ENCODE measurements around the gene CIT.

CIT gene

DNA sequence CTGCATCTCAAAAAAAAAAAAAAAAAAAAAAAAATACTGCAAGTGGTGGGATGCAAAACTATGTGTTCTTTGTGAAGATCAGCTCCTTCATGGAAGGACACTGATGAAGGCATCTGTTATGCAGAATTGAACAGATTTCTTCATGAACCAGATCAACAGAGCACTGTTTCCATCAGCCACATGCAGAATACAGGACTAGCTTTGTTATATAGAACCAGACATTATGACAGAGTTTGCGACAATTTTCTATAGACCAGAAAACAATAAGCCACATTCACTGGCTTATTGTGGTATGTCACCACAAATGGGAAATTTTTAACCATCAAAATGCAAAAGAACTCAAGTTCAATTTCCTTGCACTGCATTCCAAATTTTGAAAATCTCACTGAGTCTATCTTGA is 34.7 kb downstream of the CIT start:
- DNase-seq, result no peak

DNA sequence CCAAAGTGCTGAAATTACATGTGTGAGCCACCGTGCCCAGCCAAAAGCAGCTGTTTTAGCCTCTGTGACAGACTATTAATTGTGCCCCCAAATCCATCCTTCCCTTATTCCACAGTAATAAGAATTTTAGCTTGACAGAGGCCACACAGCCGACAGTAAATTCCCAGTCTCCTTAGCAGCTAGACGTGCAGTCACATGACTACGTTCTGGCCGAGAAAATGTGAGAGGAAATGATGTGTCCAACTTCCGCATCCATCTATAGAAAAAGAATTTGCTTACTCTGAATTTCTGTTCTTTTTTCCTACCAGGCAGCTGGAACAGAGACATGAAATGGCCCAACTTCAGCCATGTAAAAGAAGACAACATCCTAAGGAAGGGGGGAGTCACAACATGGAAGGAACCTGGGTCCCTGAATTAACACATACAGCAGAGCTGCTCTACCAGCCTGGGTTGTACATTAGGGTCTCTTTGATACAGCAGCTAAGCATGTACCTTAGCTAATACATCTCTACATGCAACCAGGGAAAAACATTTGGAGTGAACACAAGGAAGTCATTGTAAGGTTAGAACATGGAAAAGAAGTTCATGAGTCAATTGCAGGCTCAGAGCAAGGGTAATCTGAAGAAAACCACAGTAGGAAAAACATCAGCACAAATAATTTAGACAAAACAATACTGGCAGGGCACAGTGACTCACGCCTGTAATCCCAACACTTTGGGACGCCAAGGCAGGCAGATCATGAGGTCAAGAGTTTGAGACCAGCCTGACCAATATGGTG is 35.5 kb downstream of the CIT start:
- no peak for DNase-seq

DNA sequence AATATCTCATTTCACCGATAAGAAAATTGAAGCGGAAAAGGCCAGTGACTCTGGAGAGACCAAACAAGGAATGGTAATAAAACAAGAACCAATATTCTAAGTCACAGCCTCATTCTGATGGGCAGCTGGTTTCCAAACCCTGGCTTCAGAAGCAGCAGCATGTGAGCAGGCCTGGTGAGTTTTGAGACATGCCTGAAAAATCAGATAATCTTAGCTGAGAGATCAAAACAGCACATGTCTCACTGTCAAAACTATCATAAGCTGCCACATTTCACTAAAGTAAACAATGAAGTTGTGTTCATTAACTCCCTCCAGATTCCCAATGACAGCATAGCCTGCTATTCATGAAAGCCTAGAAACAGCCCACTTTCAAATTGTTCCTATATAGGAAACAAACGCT is 36.5 kb downstream of the CIT start:
- no peak for DNase-seq

DNA sequence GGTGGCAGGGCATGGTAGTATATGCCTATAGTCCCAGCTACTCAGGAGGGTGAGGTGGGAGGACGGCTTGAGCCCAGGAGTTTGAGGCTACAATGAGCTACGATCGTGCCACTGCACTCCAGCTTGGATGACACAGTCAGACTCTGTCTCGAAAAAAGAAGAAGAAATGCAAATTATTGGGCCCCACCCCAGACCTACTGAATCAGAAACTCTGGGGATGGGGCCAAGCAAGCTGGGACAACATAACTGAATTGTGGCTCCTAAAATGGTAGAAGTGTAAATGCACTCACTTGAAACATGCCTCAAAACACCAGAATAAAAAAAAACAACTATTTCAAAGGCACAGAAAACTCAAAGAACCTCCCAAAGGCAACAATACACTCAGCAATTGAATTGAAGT is 37.0 kb downstream of the CIT start:
- DNase-seq, result no peak

DNA sequence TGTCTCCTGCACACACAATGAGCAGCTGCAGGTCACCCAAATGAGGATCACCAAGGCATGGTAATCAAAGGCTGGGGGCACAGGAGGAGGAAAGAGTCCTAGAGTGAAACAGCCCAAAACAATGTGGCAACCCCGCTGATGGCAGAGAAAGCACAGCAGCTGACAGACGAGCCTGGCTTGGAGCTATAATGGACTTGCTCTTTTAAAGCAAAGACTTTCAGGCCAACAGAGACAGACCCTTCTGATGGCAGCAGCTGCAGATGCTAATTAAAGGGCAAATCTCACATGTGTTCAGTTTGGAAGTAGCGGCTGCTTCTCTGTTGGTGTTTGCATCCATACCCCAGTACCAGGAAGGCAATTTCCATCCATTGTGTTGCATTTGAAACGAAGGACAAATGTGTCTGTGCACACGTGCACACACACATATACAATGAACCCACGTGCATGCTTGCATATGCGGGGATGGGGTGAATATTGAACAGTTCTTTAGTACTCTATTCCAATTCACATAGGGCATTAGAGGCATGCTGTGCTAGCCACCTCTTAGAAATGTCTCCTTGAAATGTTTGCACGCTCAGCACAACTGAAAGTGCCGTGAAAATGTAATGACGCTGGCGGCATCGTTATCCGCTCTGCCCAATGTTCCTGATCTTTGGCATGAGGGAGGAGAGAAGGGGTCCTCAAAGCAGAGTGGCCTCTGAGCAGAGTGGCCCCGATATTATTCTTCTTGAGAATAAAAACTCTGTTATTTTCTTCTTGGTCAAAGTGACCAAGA is 38.1 kb downstream of the CIT start:
- DNase-seq, result no peak

DNA sequence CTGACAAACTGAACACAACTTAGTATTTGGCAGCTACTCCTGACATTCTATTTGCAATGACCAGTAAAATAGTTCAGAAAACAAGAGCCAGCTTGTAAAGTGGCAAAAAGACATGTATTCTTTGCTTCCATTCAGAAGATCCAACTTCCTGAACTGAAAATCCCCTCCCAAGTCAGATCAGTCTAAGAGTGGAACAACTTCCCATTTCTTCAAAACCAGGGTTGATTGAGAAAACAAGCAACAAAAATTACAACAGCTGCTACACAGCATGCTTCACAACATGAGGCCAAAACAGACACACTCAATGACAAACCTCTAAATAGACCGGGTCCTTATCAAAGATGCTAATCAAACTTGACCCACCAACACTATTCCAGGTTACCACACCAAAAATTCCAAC is 40.3 kb downstream of the CIT start:
- DNase-seq, result no peak

DNA sequence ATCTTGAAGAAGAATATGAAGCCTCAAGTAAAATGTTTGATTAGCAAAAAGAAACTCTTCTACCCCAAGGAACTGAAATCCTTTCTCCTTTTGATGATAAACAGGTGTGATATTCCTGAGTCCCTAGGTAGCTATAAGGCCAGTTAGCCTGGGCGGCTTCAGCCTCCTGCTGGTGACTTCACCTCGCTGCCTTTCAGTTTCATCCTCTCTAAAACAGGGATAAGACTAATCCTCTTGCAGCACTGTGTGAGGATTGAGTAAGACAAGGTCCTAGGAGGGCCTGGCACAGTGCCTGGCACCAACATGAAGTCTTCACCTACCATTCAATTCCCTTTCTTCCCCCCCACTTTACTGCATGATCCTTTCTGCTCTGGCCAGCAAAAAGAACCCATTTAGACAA is 42.1 kb downstream of the CIT start:
- no peak for DNase-seq

DNA sequence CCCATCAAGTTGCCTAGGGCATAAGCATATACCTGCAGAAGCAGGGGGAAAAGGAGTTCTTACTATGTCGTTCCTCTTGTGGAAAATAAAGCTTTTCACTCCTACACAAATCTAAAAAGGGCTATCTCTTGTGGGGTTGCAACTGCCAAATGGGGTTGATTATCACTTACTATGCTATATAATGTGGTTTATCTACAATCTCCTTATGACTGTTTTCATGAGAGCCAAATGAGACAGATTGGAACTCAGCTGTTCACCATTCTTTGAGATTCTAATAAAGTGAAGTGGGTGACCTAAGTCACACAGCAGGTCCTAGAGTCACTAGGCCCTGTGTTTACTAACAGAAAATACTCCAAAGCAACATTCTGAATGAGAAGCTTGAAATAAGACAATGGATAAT is 47.7 kb downstream of the CIT start:
- DNase-seq, result no peak

DNA sequence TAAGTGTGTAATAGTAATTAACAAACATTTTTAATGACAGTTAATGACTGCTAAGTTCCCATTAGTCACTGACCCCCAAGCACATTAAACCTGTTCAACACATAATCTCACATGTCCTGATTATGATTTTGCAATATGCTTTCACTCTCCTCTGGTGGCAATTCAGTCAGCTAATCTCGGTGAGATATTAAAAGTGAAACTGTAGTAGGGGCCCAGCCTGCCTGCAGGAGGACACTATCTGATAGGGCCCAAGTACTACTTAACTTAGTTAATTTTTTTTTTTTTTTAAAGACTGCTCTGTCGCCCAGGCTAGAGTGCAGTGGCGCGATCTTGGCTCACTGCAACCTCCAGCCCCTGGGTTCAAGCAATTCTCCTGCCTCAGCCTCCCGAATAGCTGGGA is 48.8 kb downstream of the CIT start:
- DNase-seq, result no peak

DNA sequence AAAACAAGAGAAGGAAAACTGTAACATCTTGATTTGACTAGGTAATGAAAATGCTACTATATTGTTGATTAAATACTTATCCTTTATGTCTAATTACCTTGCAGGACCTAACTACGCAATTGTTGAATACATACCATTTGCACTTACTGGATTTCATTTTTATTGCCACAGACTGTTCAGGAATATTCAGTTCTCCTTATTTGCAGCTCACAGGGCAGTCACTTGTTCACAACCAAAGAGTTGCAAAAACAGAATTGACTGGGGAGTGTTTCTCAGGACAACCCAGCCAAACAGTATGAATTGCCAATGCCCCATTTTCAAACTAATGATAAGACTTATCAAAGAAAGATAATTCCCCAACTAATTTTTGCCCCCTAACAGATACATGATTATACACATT is 49.4 kb downstream of the CIT start:
- DNase-seq, result no peak

DNA sequence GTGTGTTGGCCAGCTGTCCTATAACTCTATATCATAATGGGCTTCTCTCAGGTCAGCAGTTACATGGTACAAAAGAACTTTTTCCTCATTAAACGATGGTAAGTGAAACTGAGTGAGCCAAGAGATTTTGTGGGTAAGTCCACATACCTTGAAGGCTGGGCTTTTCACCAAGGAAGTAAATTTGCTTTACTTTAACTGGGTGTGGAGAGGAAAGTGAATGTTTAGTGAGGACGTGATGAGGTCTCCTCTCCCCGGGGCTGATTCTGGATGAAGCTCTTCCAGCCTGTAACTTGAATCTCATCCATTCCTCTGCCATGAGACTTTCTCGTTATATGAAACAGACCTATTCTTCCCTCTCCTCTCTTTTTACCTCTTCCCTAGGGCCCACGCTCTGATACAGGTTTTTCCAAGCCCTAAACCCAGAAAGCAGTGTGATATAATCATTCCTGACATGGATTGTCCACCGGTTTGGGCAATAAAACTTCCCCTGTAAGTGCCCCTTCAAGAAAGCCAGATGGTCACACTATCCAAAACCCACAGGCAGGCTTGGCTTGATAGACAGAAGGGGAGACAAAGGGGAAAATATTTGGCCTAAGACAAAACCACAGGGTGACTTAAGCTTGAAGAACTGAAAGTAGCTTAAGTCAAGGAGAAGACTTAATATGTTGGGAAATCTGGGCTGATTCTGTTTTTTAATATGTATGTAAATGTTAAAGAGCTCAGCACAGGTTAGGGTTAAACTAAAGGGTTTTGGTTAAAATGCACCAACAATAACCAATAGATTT is 50.3 kb downstream of the CIT start:
- no peak for DNase-seq

DNA sequence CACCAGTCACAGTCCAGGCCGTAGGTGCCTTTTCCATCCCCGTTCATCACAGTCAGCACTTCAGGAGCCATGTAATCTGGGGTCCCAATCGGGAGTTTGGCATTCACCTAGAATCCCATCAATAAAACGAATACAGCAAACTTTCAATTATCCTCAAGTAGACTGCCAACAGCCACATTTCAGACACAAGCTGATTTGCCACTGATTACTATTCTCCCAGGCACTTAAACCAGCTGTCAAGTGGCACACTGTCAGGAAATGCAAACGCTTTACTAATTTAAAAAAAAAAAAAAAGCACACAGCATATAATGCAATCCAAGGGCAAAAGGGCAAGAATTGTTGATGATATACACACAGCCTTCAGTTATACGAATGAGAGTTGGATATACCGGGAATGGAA is 51.9 kb downstream of the CIT start:
- DNase-seq, result no peak

DNA sequence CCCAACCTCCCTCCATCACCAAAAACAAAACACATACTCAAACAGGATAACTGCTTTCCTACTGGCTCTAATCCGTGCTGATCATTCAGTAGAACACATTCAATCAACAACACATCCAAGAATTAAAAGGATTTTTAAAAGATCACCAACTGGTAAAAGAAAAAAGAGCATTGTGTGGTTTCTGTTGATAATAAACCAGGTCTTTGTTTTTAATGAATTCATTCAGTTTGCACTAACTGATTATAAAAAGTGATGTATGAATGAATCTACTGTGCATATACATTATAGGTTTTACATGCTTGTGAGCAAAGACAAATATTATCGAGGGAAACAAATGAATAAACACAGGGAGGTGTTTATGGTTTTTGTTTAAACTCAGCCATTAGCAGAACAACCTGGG is 55.1 kb downstream of the CIT start:
- DNase-seq, result no peak

DNA sequence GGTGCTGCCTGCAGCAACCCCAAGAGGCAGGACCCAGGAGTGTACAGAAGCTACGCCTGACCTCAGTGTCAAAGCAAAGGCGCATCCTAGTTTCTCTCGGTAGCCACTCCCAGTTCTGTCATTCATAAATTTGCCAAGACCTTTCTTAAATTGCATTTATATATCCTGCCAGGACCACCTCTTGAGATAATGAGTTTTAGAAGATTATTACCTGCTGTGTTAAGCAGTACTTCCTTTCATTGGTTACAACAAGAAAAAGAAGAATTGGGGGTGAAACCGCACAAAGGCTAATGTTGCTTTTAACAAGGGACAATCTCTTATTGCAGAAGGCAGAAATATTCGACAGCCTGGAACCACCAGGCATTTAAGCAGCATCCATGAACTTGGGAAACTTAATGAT is 57.8 kb downstream of the CIT start:
- DNase-seq, result no peak

DNA sequence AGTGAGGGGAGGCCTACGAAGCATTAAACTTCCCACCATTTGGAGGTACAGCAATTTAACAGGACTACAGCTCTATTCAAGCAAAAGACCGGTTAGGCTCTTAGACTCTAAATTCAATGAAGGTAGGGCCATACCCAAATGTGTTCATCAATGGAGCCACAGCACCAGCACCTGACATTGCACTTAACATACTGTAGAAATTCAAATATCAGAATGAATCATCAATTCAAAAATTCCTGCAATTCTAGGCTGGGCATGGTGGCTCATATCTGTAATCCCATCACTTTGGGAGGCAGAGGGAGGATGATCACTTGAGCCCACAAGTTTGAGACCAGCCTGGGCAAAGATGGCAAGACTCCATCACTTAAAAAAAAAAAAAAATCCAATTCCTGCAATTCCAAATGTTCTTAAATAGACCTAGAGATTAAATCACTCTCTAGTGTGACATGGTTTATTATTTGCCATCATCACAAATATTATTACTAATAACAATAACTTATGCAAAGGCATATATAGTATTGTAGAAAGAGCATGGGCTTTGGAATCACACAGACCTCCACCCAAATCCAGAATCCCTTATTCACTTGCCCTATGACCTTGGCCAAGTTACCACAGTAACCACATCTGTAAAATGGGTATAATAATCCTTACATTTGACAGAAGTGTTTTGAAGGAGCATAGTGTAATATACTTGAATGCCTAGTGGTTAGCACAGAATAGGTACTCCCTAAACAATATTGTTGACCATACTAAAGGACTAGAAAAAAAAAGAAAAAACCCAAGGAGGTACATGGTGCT is 59.4 kb downstream of the CIT start:
- DNase-seq, result no peak

DNA sequence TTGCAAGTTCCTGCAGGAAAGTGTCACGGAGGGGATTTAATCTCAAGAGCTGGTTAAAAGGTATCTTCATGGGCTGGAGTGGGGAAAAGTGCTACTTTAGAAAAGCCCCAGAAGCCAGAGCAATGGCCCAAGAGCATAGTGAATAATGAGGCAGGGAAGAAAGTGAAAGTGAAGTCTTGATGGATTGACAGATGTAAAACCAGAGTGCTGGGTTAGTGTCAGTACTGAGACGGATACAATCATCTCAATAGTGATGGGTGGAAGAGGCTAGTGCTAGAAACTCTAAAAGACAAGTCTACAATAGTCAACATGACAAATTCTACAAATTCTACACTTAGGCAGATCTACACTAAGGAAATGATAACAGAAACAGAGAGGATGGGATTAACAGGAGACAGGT is 68.1 kb downstream of the CIT start:
- no peak for DNase-seq

DNA sequence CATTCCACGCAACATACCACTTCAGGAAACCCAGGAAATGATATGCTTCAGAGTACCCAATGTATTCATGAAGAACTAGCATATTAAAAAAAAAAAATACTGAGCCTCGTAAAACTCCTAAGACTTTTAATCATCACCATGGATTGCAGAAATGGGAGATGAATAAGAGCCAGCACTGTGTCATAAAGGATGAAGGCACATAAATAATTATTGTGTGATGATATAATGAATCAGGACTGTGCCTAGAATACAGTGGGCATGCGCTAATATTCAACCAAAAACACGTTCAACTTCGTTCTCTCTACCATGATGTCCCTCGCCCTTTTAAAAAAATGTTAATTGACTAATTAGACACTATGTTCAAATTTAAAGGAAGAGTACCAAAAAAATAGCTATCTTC is 68.7 kb downstream of the CIT start:
- no peak for DNase-seq

DNA sequence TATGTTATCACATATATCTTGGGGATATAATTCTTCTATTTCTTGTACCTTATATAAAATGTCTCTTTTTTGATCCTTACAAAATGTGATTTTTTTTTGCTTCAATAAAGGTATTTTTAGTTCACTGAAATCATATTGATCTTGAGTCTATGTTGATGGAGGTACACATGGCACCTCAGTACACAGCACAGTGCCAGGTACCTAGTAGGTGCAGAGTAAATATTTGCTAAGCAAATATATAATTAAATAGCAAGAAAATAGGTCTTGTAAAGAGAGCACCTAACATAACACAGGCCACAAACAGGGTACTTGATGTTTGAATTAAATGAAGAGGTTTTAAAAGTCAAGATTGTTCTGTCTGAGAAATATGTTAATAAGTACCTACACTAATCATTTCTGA is 69.7 kb downstream of the CIT start:
- no peak for DNase-seq

DNA sequence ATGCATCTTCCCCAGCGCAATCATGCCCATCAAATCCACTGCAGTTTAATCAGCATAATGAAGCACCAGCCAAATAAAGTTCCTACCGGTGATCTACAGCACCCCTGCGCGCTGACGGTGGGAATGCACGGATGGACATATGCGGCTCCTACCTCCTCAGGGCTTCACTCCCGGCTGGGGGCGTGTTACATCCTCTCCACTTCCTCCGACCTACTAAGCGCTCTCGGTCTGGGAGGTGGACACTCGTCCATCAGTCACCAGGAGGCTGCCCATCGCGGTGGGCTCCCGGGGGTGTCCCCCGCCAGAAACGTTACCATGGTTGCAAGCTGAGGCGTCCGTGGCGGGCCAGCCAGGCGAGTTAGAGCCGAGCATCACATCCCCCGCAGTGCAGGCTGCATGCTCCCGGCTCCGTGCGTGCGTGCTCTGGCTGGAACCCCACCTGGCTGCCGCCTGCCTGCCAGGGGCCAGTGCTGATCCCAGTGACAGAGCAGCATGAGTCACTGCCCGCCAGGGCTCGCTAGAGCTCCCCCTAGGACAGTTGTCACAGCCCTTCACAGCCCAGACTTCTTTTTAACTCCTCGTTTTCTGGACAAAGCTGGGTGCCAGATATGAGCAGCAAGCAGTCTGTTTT is 73.0 kb downstream of the CIT start:
- DNase-seq, result peak; percentile 13

DNA sequence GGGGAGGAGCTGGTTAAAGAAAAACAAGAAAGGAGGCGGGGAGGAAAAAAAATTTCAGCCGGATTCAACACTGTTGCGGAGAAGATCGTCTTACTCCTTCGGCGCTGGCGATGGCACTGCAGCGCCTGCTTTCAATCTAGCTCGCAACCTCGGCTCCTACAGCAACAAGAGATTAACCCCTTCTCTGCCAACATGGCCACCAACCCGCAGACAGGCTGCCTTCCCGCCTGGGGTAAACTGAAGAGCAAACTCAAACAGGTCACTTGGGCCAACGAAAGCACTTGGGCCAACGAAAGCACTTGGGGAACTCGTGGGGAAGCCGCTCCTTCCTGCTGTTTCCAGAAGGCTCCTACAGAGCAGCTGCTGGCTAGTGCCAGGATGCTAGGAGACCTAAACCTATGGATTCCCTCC is 73.7 kb downstream of the CIT start:
- DNase-seq, result no peak

DNA sequence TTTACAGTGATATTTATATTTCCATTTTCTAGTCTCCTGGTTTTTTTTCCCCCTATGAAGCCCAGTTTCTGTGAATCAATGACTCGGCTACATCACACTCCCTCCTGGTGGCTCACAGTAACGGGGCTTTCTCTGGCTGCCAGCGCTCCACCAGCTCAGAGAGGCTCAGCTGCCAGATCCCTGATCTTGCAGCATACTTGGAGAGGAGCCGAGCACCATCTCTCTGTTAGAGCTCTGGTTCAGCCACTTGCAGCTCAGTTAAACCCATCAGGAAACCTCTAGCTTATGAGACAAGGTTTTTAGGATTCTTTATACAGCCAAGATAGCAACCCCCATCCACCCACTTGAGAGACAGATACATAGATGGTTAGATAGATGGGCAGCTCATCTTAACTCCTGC is 74.6 kb downstream of the CIT start:
- no peak for DNase-seq

DNA sequence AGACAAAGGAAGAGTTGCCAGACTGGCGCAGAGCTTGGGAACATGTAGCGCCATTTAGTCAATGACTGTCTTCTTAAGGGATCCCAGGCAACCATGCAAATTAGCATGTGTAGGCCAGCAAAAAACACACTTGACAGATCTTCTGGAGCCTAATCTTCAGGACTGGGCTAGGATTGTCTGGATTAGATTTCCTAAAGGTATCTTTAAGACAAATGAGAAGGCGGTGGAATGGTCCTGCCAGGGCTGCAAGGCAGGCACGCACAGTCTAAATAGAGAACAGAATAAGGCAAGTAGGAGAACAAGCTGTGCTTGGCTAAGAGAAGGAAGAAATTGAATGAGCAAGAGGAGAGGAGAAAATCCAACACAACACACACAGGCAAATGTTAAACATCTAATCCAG is 80.0 kb downstream of the CIT start:
- no peak for DNase-seq

DNA sequence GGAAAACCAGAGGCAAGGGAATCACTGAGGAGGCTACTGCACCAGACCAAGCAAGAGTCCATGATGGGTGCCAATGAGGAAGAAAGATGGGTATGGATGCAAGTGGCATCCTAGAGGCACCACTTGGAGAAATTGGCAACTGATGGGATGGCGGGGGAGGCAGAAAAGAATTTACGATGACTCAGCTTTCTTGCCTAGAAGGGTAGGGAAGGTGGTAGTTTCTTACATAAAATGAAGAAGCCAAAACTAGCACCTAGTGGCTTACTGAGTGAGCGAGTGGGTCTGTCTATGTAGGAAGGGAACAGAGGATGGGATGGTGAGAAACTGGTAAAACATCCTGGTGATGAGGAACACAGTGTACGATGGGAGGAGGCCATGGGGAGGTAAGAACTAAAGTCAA is 80.8 kb downstream of the CIT start:
- DNase-seq, result no peak

Measured in activated CD4-positive, alpha-beta T cell treated with anti-CD3 and anti-CD28 coated beads for 48 hours (primary cell).